Brain microvascular endothelial cell (primary cell): Measurements from ENCODE around the gene IL21.

Experiments used
- DNase-seq: peaks from one replicate; pipeline ENCODE4 v3.0.0-alpha.2; 2020
- H3K27ac ChIP-seq: fragments of 250-450 bp; sonication (Bioruptor Pico); 2 replicates; pipeline ENCODE4 v1.5.1; 2020; ENCODE audit warnings: mild to moderate bottlenecking, moderate library complexity
- H3K27me3 ChIP-seq: fragments of 250-450 bp; sonication (Bioruptor Pico); replicated peaks from 2 replicates; pipeline ENCODE4 v1.5.1; 2020; ENCODE audit warnings: mild to moderate bottlenecking
- H3K36me3 ChIP-seq: fragments of 250-450 bp; sonication (Bioruptor Pico); replicated peaks from 2 replicates; pipeline ENCODE4 v1.5.1; 2020; ENCODE audit warnings: mild to moderate bottlenecking
- H3K4me3 ChIP-seq: 2 replicates; pipeline ENCODE4 v1.5.1; 2011; ENCODE audit warnings: low read depth, mild to moderate bottlenecking, control low read depth, low read length, moderate library complexity
- in situ Hi-C: cut with HindIII; loops from 2 replicates; pipeline ENCODE4 v1.10.0; 2017; ENCODE audit warnings: low sequenced_read_pairs, low pct_ligation_motif_present
- TF ChIP-seq, protein P1 (sequence below): IDR thresholded peaks from 2 replicates; pipeline ENCODE4 v1.5.1; 2011; ENCODE audit warnings: low read depth, mild to moderate bottlenecking, moderate library complexity, low read length, control low read depth, inconsistent platforms; ENCODE audit errors: missing control alignments

The IL21 gene

DNA sequence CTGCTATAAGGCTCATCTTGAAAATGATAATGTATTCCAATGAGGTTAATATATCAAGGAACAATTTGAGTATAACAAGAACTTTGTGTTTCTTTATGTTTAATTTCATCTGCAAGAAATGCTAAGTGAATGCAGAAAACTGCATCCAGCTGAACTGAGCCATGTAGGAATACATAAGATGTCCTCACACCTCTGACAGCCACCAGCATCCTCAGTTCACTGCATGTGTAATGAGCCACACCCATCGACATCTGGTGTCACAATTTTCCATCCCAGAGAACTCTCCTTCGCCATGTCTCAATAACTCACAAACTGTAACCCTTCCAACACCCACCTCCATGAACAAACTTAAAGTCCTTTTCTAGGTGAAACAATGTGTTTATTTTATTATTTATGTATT is 3.3 kb upstream of the IL21 start:
- no peak for DNase-seq
- in situ Hi-C loops, result no loop called here
- Histone ChIP-seq H3K27me3 (no peaks in the 10 kb centered on the region), H3K27ac (no peak overlapping the region), H3K36me3 (no peaks in the 10 kb centered on the region), H3K4me3 (no peak overlapping the region)
- TF ChIP-seq, protein P1, sequence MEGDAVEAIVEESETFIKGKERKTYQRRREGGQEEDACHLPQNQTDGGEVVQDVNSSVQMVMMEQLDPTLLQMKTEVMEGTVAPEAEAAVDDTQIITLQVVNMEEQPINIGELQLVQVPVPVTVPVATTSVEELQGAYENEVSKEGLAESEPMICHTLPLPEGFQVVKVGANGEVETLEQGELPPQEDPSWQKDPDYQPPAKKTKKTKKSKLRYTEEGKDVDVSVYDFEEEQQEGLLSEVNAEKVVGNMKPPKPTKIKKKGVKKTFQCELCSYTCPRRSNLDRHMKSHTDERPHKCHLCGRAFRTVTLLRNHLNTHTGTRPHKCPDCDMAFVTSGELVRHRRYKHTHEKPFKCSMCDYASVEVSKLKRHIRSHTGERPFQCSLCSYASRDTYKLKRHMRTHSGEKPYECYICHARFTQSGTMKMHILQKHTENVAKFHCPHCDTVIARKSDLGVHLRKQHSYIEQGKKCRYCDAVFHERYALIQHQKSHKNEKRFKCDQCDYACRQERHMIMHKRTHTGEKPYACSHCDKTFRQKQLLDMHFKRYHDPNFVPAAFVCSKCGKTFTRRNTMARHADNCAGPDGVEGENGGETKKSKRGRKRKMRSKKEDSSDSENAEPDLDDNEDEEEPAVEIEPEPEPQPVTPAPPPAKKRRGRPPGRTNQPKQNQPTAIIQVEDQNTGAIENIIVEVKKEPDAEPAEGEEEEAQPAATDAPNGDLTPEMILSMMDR, result no peak

DNA sequence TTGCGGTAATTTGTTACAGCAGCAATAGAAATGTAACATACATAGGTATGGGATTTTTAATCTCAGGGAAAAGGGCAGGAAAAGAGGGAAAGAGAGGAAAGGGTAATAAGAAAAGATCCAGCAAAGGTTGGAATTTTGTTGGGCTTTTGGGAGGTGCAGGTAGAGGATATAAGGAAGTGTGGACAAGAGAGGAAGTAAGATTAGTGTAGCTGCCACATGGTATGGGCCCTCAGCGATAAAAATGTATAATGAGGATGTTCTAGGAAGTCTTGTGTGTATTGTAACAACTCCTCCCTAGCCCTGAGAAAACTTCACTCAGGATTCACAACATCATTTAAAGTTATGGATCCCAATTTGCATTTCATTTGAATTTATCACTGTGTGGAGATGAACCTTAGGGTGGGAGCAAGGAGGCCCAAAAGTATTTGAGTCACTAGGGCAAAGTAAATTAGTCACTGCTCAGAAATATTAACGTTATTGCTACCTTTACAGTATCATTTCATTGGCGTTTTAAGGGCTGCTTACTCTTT is 2.8 kb upstream of the IL21 start:
- Histone ChIP-seq H3K27ac (no peak overlapping the region), H3K36me3 (no peaks in the 10 kb centered on the region), H3K4me3 (no peak overlapping the region), H3K27me3 (no peaks in the 10 kb centered on the region)
- TF ChIP-seq, protein P1, result no peak
- DNase-seq, result no peak
- in situ Hi-C loops, result no loop called here

DNA sequence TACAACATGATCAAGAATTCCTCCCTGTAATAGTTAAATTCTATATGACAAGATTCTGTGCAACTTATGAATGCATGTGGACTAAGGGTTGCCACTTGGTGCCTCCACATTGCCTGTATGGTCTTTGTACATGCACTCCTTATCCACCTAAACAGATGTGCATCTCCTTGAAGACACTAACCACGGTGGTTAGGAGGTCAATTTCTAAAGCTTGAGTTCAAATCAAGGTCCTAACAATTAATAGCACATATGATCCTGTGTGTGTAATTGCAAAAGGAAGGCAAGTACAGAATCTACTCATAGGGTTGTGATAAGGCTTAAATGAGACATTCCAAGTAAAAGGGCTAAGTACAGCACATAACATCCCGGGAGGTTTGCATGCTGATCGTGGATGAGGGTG is 1.5 kb upstream of the IL21 start:
- in situ Hi-C loops, result no loop called here
- H3K27me3 ChIP-seq, result no peaks in the 10 kb centered on the region
- DNase-seq, result no peak
- no peak overlapping the region for H3K4me3 ChIP-seq
- no peaks in the 10 kb centered on the region for H3K36me3 ChIP-seq
- TF ChIP-seq, protein P1, result no peak
- H3K27ac ChIP-seq, result no peak overlapping the region

DNA sequence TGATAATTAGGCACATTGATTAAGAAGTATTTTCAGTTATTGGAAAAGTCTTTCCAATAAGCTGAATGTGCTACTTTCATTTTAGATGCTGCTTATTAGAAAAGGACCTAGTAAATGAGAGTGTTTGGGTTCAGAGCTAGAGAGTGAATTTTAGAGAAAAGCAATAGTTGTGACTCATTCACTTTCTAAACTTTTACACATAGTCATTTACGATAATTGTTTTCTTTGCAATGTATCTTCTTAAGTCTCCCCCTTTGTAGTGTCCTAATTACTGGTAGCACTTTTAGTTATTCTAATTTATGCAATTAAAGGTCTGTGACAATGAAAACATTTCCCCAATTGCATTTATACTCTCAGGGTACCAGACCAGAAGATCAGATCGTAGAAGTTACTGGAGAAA is 1.3 kb downstream of the IL21 start:
- in situ Hi-C loops, result loop anchor here (10.0 kb wide), 1 partner anchor 95 kb away; no protein-coding TSS in a partner anchor
- TF ChIP-seq, protein P1, result no peak
- Histone ChIP-seq H3K27me3 (no peaks in the 10 kb centered on the region), H3K36me3 (no peaks in the 10 kb centered on the region), H3K27ac (no peak overlapping the region), H3K4me3 (no peak overlapping the region)
- no peak for DNase-seq

DNA sequence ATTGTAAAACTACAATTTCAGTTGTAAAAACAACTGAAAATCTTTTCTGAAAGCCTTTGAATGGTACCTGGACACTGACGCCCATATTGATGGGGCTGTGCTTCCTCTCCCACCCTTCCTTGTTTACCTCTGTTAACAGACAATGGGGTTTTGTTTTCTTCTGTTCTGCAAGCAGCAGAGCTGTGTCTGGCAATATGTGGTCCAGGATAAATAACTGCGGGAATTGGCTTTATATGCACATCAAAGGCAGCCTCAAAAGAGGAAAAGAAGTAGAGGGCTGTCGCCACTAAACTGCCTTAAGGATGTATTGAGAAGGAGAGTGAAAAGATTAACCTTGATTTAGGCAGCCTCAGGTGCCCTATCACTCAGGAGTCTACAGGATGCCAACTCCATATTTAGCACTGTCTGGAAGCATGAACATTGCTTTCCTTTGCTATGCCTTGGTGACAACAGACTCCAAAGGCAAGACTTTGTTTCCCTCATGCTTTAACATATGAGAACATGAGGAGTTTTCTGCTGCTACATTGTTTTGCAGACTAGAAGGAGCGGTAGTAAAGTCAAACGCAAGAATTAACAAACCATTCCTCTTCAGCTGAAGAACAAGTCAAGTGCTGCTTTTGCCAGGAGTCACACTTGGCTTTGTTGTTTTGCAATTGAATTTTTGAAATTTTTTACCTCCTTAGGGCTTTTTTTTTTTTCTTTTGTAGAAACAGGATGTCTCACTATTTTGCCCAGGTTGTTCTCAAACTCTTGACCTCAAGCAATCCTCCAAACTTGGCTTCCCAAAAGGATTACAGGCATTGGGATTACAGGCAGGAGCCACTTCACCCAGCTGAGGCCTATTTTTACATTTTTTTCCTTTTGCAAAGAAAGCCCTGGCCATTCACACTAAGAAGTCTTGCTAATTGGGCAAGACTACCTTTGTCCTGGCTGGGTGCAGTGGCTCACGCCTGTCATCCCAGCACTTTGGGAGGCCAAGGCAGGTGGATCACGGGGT is 3.0 kb downstream of the IL21 start:
- Histone ChIP-seq H3K27ac (no peak overlapping the region), H3K4me3 (no peak overlapping the region), H3K36me3 (no peaks in the 10 kb centered on the region), H3K27me3 (no peaks in the 10 kb centered on the region)
- in situ Hi-C loops, result loop anchor here (10.0 kb wide), 1 partner anchor 97 kb away; no protein-coding TSS in a partner anchor
- TF ChIP-seq, protein P1, result no peak
- no peak for DNase-seq
